HepG2 (cell line): Measurements from ENCODE around the gene LSM2. TPM values are rescaled to one million over a fixed set of nuclear protein-coding genes. Genes with fewer than 3 reads are reported as not detected.

ENCODE experiments used
- AGO1 ChIP-seq: fragments of 200-400 bp; formaldehyde crosslinking; IDR thresholded peaks from 2 replicates; pipeline ENCODE4 v1.6.1; 2017; ENCODE audit warnings: mild to moderate bottlenecking, low read depth, low read length, moderate library complexity; ENCODE audit not compliant: poor library complexity, severe bottlenecking
- FOXA3 ChIP-seq: IDR thresholded peaks from 2 replicates; pipeline ENCODE4 v1.6.1; 2016; ENCODE audit warnings: missing genetic modification reagents, missing compliant biosample characterization
- GTF2F1 ChIP-seq: fragments of 150-350 bp; IDR thresholded peaks from 2 replicates; pipeline ENCODE4 v1.6.1; 2014; ENCODE audit warnings: low read length
- MAZ ChIP-seq, 2 experiments: sonication (generic) in 1 of 2; formaldehyde crosslinking in 1 of 2; IDR thresholded peaks; 2 replicates each; pipeline versions ENCODE4 v1.5.0 to v1.6.1; 2012 to 2020; ENCODE audit warnings: low read depth in 2 of 2, mild to moderate bottlenecking in 2 of 2, borderline replicate concordance in 1 of 2, improper control_type of control experiment in 1 of 2, low read length in 1 of 2, missing genetic modification reagents in 1 of 2, moderate library complexity in 1 of 2
- MEIS2 ChIP-seq: sonication (generic); formaldehyde crosslinking; IDR thresholded peaks from 2 replicates; pipeline ENCODE4 v1.9.0; 2021; ENCODE audit warnings: mild to moderate bottlenecking, missing genetic modification reagents
- MTA1 ChIP-seq: sonication (generic); formaldehyde crosslinking; IDR thresholded peaks from 2 replicates; pipeline ENCODE4 v1.4.0; 2020; ENCODE audit warnings: missing genetic modification reagents, mild to moderate bottlenecking, borderline replicate concordance
- NFIB ChIP-seq: sonication (generic); formaldehyde crosslinking; IDR thresholded peaks from 2 replicates; pipeline ENCODE4 v1.9.0; 2021; ENCODE audit warnings: missing genetic modification reagents, mild to moderate bottlenecking, borderline replicate concordance
- RBM22 ChIP-seq: fragments of 200-400 bp; formaldehyde crosslinking; optimal IDR thresholded peaks from 2 replicates; pipeline ENCODE3; 2017; ENCODE audit warnings: mild to moderate bottlenecking, low read length, moderate library complexity
- SMARCE1 ChIP-seq: fragments of 450-650 bp; IDR thresholded peaks from 2 replicates; pipeline ENCODE4 v1.6.1; 2017; ENCODE audit warnings: borderline replicate concordance
- SOX5 ChIP-seq: IDR thresholded peaks from 2 replicates; pipeline ENCODE4 v1.6.1; 2016; ENCODE audit warnings: borderline replicate concordance
- ZFP90 ChIP-seq: sonication (generic); formaldehyde crosslinking; IDR thresholded peaks from 2 replicates; pipeline ENCODE4 v1.8.0; 2022; ENCODE audit warnings: missing genetic modification reagents, mild to moderate bottlenecking, inconsistent platforms, borderline replicate concordance
- ZKSCAN5 ChIP-seq: sonication (generic); formaldehyde crosslinking; IDR thresholded peaks from 2 replicates; pipeline ENCODE4 v1.5.1; 2020; ENCODE audit warnings: mild to moderate bottlenecking, missing genetic modification reagents
- ZNF331 ChIP-seq: sonication (generic); formaldehyde crosslinking; IDR thresholded peaks from 2 replicates; pipeline ENCODE4 v1.4.0; 2020; ENCODE audit warnings: missing genetic modification reagents
- ZNF337 ChIP-seq: sonication (generic); formaldehyde crosslinking; IDR thresholded peaks from 2 replicates; pipeline ENCODE4 v1.5.1; 2020; ENCODE audit warnings: missing genetic modification reagents, low read depth, mild to moderate bottlenecking, borderline replicate concordance
- polyA plus RNA-seq, 8 experiments: library from polyadenylated mRNA; depleted of rRNA in 3 of 8; stranded (reverse) in 7 of 8; unstranded in 1 of 8; fragments of >200 nt; fragmentation: Illumina TruSeq in 4 of 8; extraction: Trizol in 4 of 8; gene quantifications; 2 replicates each; pipeline versions ENCODE4 v1.2.1 to v1.2.3, GENCODE V29; 2011 to 2016; ENCODE audit warnings: low read depth in 4 of 8, missing spikeins in 1 of 8, mixed read lengths in 1 of 8; ENCODE audit not compliant: insufficient read depth in 1 of 8
- total RNA-seq, 5 experiments: library from RNA; depleted of rRNA; stranded (reverse); fragments of >200 nt; fragmentation: Illumina TruSeq; extraction: Trizol; gene quantifications; 2 replicates each; pipeline ENCODE4 v1.2.3, GENCODE V29; 2016; ENCODE audit warnings: low read depth in 1 of 5
- TF ChIP-seq, protein P1 (sequence below): sonication (generic); formaldehyde crosslinking; IDR thresholded peaks from 2 replicates; pipeline ENCODE4 v1.5.0; 2020; ENCODE audit warnings: mild to moderate bottlenecking, missing genetic modification reagents, borderline replicate concordance
- TF ChIP-seq, protein P2 (sequence below): sonication (generic); formaldehyde crosslinking; IDR thresholded peaks from 2 replicates; pipeline ENCODE4 v1.8.1; 2023; ENCODE audit warnings: mild to moderate bottlenecking, moderate library complexity, missing genetic modification reagents
- TF ChIP-seq, protein P3 (sequence below): conservative IDR thresholded peaks from 2 replicates; pipeline ENCODE4 v1.6.1; 2018; ENCODE audit warnings: missing genetic modification reagents
- TF ChIP-seq, protein P4 (sequence below): sonication (generic); formaldehyde crosslinking; IDR thresholded peaks from 2 replicates; pipeline ENCODE4 v1.5.0; 2020; ENCODE audit warnings: missing genetic modification reagents
- TF ChIP-seq, protein P5 (sequence below): sonication (generic); formaldehyde crosslinking; IDR thresholded peaks from 2 replicates; pipeline ENCODE4 v1.8.0; 2022; ENCODE audit warnings: missing genetic modification reagents, low read depth, mild to moderate bottlenecking, borderline replicate concordance

The LSM2 gene
- total and polyA plus RNA-seq, 2 of the 13 experiments (the other 11 are each of a cell fraction or from before 2014, with no cell fraction given), result 69.4 to 90.5 TPM

DNA sequence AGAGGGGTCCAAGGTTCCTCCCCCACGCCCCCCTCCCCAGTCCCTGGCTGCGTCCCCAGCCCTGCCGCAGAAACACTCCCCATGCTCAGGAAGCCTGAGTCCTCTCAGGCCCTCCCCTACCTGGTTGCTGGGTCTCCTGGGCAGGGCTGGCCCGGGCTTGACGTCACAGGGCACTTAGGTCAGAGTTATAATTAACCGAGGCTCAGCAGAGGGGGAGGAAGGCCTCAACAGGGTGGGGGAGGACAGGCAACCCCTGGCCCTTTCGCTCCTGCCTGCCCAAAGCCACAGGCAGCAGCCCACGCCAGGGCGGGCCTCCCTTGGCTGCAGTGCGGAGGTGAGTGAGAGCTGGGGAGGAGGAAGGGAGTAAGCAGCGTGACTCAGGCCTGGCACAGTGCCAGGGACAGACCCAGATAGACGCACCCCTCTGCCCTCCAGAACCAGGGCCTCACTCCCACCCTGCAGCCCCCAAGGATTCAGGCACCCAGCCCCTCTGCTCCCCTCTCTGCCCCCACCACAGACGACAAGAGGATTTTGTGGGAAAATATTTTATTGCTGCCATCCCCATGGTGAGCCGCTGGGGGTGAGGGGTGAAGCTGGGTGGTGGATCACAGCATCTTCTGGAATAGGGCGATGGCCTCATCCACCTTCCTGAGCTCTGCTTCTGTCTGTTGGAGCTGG, 29.6 kb downstream of the LSM2 start, which contains the start of gene VWA7 (continued):
- TF ChIP-seq, protein P1, sequence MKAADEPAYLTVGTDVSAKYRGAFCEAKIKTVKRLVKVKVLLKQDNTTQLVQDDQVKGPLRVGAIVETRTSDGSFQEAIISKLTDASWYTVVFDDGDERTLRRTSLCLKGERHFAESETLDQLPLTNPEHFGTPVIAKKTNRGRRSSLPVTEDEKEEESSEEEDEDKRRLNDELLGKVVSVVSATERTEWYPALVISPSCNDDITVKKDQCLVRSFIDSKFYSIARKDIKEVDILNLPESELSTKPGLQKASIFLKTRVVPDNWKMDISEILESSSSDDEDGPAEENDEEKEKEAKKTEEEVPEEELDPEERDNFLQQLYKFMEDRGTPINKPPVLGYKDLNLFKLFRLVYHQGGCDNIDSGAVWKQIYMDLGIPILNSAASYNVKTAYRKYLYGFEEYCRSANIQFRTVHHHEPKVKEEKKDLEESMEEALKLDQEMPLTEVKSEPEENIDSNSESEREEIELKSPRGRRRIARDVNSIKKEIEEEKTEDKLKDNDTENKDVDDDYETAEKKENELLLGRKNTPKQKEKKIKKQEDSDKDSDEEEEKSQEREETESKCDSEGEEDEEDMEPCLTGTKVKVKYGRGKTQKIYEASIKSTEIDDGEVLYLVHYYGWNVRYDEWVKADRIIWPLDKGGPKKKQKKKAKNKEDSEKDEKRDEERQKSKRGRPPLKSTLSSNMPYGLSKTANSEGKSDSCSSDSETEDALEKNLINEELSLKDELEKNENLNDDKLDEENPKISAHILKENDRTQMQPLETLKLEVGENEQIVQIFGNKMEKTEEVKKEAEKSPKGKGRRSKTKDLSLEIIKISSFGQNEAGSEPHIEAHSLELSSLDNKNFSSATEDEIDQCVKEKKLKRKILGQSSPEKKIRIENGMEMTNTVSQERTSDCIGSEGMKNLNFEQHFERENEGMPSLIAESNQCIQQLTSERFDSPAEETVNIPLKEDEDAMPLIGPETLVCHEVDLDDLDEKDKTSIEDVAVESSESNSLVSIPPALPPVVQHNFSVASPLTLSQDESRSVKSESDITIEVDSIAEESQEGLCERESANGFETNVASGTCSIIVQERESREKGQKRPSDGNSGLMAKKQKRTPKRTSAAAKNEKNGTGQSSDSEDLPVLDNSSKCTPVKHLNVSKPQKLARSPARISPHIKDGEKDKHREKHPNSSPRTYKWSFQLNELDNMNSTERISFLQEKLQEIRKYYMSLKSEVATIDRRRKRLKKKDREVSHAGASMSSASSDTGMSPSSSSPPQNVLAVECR (CRISPR knock-in tag), result peak; percentile 84; the same call in 1 of the 2 replicates
- TF ChIP-seq FOXA3 (CRISPR knock-in tag), result peak; percentile 72
- TF ChIP-seq ZFP90 (CRISPR knock-in tag), result peak; percentile 21; the same call in 1 of the 2 replicates
- peak; percentile 16; the same call in 1 of the 2 replicates for TF ChIP-seq MEIS2
- TF ChIP-seq NFIB (CRISPR knock-in tag), result no peak
- TF ChIP-seq, protein P2, sequence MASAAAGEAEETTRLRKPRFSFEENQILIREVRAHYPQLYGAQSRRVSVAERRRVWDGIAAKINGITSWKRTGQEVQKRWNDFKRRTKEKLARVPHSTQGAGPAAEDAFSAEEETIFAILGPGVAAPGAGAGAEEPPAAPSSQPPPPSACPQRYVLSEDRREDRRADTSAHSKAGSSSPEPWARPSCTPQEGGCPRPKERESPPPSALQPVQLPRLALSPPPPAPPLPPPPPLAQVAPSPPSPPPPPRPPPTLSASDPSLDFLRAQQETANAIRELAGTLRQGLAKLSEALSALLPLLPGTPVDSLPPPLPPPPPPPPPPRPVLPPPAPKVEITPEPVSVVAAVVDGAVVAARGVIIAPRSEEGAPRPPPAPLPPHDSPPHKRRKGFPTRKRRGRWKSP (CRISPR knock-in tag), result 0 out of 2 replicates have a peak, but pooled peaks have one; percentile 14
- peak; percentile 93 for TF ChIP-seq ZNF331 (CRISPR knock-in tag)
- peak; percentile 94 for TF ChIP-seq AGO1
- peak; percentile 87 for TF ChIP-seq GTF2F1
- TF ChIP-seq RBM22, result peak; percentile 98
- TF ChIP-seq, protein P3, sequence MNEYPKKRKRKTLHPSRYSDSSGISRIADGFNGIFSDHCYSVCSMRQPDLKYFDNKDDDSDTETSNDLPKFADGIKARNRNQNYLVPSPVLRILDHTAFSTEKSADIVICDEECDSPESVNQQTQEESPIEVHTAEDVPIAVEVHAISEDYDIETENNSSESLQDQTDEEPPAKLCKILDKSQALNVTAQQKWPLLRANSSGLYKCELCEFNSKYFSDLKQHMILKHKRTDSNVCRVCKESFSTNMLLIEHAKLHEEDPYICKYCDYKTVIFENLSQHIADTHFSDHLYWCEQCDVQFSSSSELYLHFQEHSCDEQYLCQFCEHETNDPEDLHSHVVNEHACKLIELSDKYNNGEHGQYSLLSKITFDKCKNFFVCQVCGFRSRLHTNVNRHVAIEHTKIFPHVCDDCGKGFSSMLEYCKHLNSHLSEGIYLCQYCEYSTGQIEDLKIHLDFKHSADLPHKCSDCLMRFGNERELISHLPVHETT, result 0 out of 2 replicates have a peak, but pooled peaks have one; percentile 45
- peak; percentile 97 for TF ChIP-seq ZKSCAN5 (CRISPR knock-in tag)
- no peak; the same call in 1 of the 2 replicates for TF ChIP-seq MTA1
- TF ChIP-seq ZNF337 (CRISPR knock-in tag), result no peak
- no peak for TF ChIP-seq SMARCE1
- 0 out of 2 replicates have a peak, but pooled peaks have one; percentile 41 for TF ChIP-seq SOX5 (CRISPR knock-in tag)
- TF ChIP-seq, protein P4, sequence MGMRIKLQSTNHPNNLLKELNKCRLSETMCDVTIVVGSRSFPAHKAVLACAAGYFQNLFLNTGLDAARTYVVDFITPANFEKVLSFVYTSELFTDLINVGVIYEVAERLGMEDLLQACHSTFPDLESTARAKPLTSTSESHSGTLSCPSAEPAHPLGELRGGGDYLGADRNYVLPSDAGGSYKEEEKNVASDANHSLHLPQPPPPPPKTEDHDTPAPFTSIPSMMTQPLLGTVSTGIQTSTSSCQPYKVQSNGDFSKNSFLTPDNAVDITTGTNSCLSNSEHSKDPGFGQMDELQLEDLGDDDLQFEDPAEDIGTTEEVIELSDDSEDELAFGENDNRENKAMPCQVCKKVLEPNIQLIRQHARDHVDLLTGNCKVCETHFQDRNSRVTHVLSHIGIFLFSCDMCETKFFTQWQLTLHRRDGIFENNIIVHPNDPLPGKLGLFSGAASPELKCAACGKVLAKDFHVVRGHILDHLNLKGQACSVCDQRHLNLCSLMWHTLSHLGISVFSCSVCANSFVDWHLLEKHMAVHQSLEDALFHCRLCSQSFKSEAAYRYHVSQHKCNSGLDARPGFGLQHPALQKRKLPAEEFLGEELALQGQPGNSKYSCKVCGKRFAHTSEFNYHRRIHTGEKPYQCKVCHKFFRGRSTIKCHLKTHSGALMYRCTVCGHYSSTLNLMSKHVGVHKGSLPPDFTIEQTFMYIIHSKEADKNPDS (CRISPR knock-in tag), result no peak
- TF ChIP-seq, protein P5, sequence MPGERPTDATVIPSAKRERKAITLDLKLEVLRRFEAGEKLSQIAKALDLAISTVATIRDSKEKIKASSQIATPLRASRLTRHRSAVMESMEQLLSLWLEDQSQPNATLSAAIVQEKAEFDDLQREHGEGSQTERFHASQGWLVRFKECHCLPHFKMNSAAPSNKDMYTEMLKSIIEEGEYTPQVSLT, result no peak
- peak; percentile 45; the same call in 1 of the 2 replicates for TF ChIP-seq MAZ (IDR thresholded peaks at IDR 0.05; ENCODE audit: borderline replicate concordance, low read depth, low read length)
- peak; percentile 82; the same call in 1 of the 2 replicates for TF ChIP-seq MAZ (CRISPR knock-in tag; IDR thresholded peaks at IDR 0.05; ENCODE audit: low read depth)
